Muscle of leg (tissue), 11 donors: ENCODE results near the gene OSER1. TPM values are rescaled to one million over a fixed set of nuclear protein-coding genes. Genes with fewer than 3 reads are reported as not detected.

Source experiments
- DNase-seq: peaks from one replicate; pipeline ENCODE4 v3.0.0; 2013
- H3K27ac ChIP-seq: one replicate; pipeline ENCODE4 v1.5.1; 2013; ENCODE audit warnings: mild to moderate bottlenecking, low read length, control low read depth
- H3K27me3 ChIP-seq: one replicate; pipeline ENCODE4 v1.6.1; 2013; ENCODE audit warnings: low read length; ENCODE audit not compliant: control insufficient read depth, insufficient read depth
- H3K36me3 ChIP-seq: one replicate; pipeline ENCODE4 v1.6.1; 2013; ENCODE audit warnings: low read length; ENCODE audit not compliant: control insufficient read depth, insufficient read depth
- H3K4me1 ChIP-seq: one replicate; pipeline ENCODE4 v1.6.1; 2013; ENCODE audit warnings: low read length; ENCODE audit not compliant: control insufficient read depth, insufficient read depth
- H3K4me3 ChIP-seq: one replicate; pipeline ENCODE4 v1.5.1; 2013; ENCODE audit warnings: low read length, control low read depth
- H3K9me3 ChIP-seq: replicated peaks from 2 replicates; pipeline ENCODE4 v1.6.1; 2013; ENCODE audit warnings: low read depth, low read length; ENCODE audit not compliant: control insufficient read depth
- WGBS: methylation state at CpG from one replicate; pipeline ENCODE4 v1.1.5; 2013; ENCODE audit warnings: missing lambda C conversion rate; ENCODE audit not compliant: insufficient coverage; 5-methylcytosine and 5-hydroxymethylcytosine counted together
- polyA plus RNA-seq, 8 donors: library from polyadenylated mRNA; unstranded; fragments of 120-200 nt; gene quantifications; one replicate each; pipeline versions ENCODE4 v1.2.1 to v1.2.3, GENCODE V29; 2013; ENCODE audit warnings: inconsistent platforms in 1 of 8, low replicate concordance in 1 of 8; ENCODE audit not compliant: insufficient read length in 8 of 8, insufficient read depth in 1 of 8
- total RNA-seq: library from RNA; stranded (reverse); fragments of 120-200 nt; gene quantifications from one replicate; pipeline ENCODE4 v1.2.4, GENCODE V29; 2013

OSER1 gene
- total and polyA plus RNA-seq, 9 donors, result 24.3 to 31.0 (median 27.4) TPM

- peaks cover 17% of the 10 kb centered on the region for H3K4me1 ChIP-seq
- WGBS, result no CpG with 5 or more reads among the region's 3 CpGs
- no peaks in the 10 kb centered on the region for H3K27me3 ChIP-seq
- DNase-seq, result no peak
- no peak overlapping the region for H3K4me3 ChIP-seq
- H3K9me3 ChIP-seq, result no peaks in the 10 kb centered on the region
- peaks cover 7% of the 10 kb centered on the region for H3K36me3 ChIP-seq
- H3K27ac ChIP-seq, result no peak overlapping the region
These were observed 3.3 kb downstream of the OSER1 start for GRCh38 chr20:44207126-44207723.

GRCh38 chr20:44206132-44206531 is 4.4 kb downstream of the OSER1 start:
- Histone ChIP-seq H3K36me3 (peaks cover 8% of the 10 kb centered on the region), H3K4me1 (peaks cover 11% of the 10 kb centered on the region), H3K27ac (no peak overlapping the region), H3K4me3 (no peak overlapping the region), H3K9me3 (no peaks in the 10 kb centered on the region), H3K27me3 (no peaks in the 10 kb centered on the region)
- no peak for DNase-seq

- Histone ChIP-seq H3K27me3 (no peaks in the 10 kb centered on the region), H3K27ac (no peak overlapping the region), H3K36me3 (peaks cover 16% of the 10 kb centered on the region), H3K4me1 (peaks cover 10% of the 10 kb centered on the region), H3K4me3 (no peak overlapping the region), H3K9me3 (no peaks in the 10 kb centered on the region)
- DNase-seq, result no peak
- WGBS, result 91% methylated on average over 8 of the region's 10 CpGs
These were observed 5.7 kb downstream of the OSER1 start for GRCh38 chr20:44204832-44205215.

GRCh38 chr20:44204156-44204831 is 6.3 kb downstream of the OSER1 start:
- Histone ChIP-seq H3K4me1 (peaks cover 4% of the 10 kb centered on the region), H3K4me3 (no peak overlapping the region), H3K36me3 (peaks cover 20% of the 10 kb centered on the region), H3K9me3 (no peaks in the 10 kb centered on the region), H3K27ac (no peak overlapping the region), H3K27me3 (no peaks in the 10 kb centered on the region)
- whole genome bisulfite sequencing, result no CpG with 5 or more reads among the region's 4 CpGs
- DNase-seq, result no peak

GRCh38 chr20:44203161-44203560 is 7.4 kb downstream of the OSER1 start:
- no peaks in the 10 kb centered on the region for H3K4me1 ChIP-seq
- no CpG with 5 or more reads among the region's 2 CpGs for WGBS
- H3K9me3 ChIP-seq, result no peaks in the 10 kb centered on the region
- no peak overlapping the region for H3K27ac ChIP-seq
- no peak overlapping the region for H3K4me3 ChIP-seq
- H3K27me3 ChIP-seq, result no peaks in the 10 kb centered on the region
- no peak for DNase-seq
- peaks cover 24% of the 10 kb centered on the region for H3K36me3 ChIP-seq

GRCh38 chr20:44200983-44201382 is 9.6 kb downstream of the OSER1 start:
- no peak overlapping the region for H3K4me3 ChIP-seq
- DNase-seq, result no peak
- WGBS, result no CpG with 5 or more reads among the region's 2 CpGs
- H3K27ac ChIP-seq, result no peak overlapping the region
- H3K4me1 ChIP-seq, result no peaks in the 10 kb centered on the region
- peaks cover 35% of the 10 kb centered on the region for H3K36me3 ChIP-seq
- no peaks in the 10 kb centered on the region for H3K27me3 ChIP-seq
- H3K9me3 ChIP-seq, result no peaks in the 10 kb centered on the region

GRCh38 chr20:44200371-44200770 is 10.2 kb downstream of the OSER1 start:
- DNase-seq, result no peak

GRCh38 chr20:44199877-44200276 is 10.7 kb downstream of the OSER1 start:
- no peak overlapping the region for H3K27ac ChIP-seq
- WGBS, result 66% methylated on average over 4 of the region's 4 CpGs
- H3K36me3 ChIP-seq, result peaks cover 35% of the 10 kb centered on the region
- H3K4me3 ChIP-seq, result no peak overlapping the region
- no peak for DNase-seq
- H3K4me1 ChIP-seq, result no peaks in the 10 kb centered on the region
- no peaks in the 10 kb centered on the region for H3K27me3 ChIP-seq
- no peaks in the 10 kb centered on the region for H3K9me3 ChIP-seq

More at GRCh38 chr20:44200371-44200770, 10.2 kb downstream of the OSER1 start:
- Histone ChIP-seq H3K27me3 (no peaks in the 10 kb centered on the region), H3K9me3 (no peaks in the 10 kb centered on the region), H3K4me3 (no peak overlapping the region), H3K36me3 (peaks cover 36% of the 10 kb centered on the region), H3K4me1 (no peaks in the 10 kb centered on the region), H3K27ac (no peak overlapping the region)
- no CpG with 5 or more reads among the region's 4 CpGs for WGBS

GRCh38 chr20:44198872-44199271 is 11.7 kb downstream of the OSER1 start:
- H3K36me3 ChIP-seq, result peaks cover 30% of the 10 kb centered on the region
- no peak overlapping the region for H3K27ac ChIP-seq
- WGBS, result no CpG with 5 or more reads among the region's 4 CpGs
- no peak for DNase-seq
- no peaks in the 10 kb centered on the region for H3K4me1 ChIP-seq
- no peak overlapping the region for H3K4me3 ChIP-seq
- no peaks in the 10 kb centered on the region for H3K27me3 ChIP-seq
- H3K9me3 ChIP-seq, result no peaks in the 10 kb centered on the region

- Histone ChIP-seq H3K9me3 (no peaks in the 10 kb centered on the region), H3K4me1 (no peaks in the 10 kb centered on the region), H3K36me3 (peaks cover 30% of the 10 kb centered on the region), H3K27ac (no peak overlapping the region), H3K27me3 (no peaks in the 10 kb centered on the region), H3K4me3 (no peak overlapping the region)
- 43% methylated on average over 1 of the region's 3 CpGs for WGBS
- DNase-seq, result no peak
These were observed 14.3 kb downstream of the OSER1 start for GRCh38 chr20:44196271-44196670.
